Measurements from ENCODE around the gene BRI3BP. TPM values are rescaled to one million over a fixed set of nuclear protein-coding genes. Genes with fewer than 3 reads are reported as not detected.

Gene BRI3BP
- total and polyA plus RNA-seq, 9 of the 15 experiments (the other 6 are each of a cell fraction or from before 2014, with no cell fraction given): 12.3 to 25.0 (median 16.6) TPM

DNA sequence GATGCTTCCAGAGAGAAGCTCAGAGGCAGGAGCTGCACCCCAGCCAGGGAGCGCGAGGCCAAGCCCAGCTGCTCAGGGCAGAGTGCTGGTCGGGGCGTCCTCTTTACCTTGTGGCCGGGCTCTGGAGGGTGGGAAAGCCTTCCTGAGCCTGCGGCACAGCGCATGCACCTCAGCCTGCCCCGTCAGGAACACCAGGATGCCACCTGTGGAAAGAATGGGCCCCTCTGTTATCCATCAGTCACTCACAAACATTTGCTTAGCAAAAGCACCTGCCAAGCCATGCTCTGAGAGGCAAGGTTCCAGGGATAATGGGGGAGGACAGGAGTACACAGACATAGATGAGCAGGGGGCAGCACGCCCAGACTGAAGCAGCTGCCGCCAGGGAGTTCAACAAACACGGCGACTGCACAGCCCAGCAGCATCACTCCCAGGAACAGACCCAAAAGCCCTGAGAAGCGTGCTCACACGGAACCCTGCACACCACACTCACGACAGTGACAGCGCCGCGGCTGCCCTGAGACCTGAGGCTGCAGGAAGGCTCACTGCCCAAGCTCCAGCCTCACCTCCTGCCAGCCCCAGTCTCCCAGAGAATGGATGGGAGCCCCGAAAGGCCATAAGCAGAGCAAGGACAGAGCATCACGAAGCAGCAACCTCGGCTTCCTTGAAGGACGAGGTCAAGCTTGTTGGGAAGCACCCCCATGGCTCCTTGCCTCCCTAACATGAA, 26.3 kb upstream of the BRI3BP start:
- CTCF ChIA-PET (ENCODE audit: low intra/inter-chr PET ratio): no interaction called here
- Histone ChIP-seq H4K20me1 (replicated peaks; ENCODE audit: control insufficient read depth, insufficient read depth, low read length) (no peaks in the 10 kb centered on the region), H3K27ac (ENCODE audit: extremely low read depth, low read depth, low read length) (no peak overlapping the region), H3K27me3 (ENCODE audit: control insufficient read depth in 2 of 2, insufficient read depth in 2 of 2, low read length in 2 of 2) (no peaks in the 10 kb centered on the region), H3K36me3 (ENCODE audit: control insufficient read depth, insufficient read depth, low read length) (peaks cover 93% of the 10 kb centered on the region; the same call in 2 of the 3 replicates), H3K4me1 (replicated peaks in 1 of 2; ENCODE audit: control insufficient read depth in 2 of 2, insufficient read depth in 2 of 2, low read length in 2 of 2) (0 out of 5 replicates have a peak, but pooled peaks cover 0 to 3% of the 10 kb centered on the region in 2 experiments), H3K9me1 (ENCODE audit: control insufficient read depth, insufficient read depth, low read length) (no peaks in the 10 kb centered on the region), H3K4me3 (no peak overlapping the region), H3K9ac (ENCODE audit: insufficient read depth in 1 of 2, low read depth in 2 of 2, low read length in 2 of 2) (peak overlapping the region in 1 of 2 experiments; percentile 52; a peak in 1 of 4 replicates), H3K4me2 (ENCODE audit: insufficient read depth, low read length) (no peak overlapping the region), H3K9me3 (replicated peaks; ENCODE audit: control insufficient read depth, insufficient read depth, low read depth, low read length) (no peaks in the 10 kb centered on the region), H2AFZ (ENCODE audit: low read depth, low read length) (no peak overlapping the region), H3K79me2 (ENCODE audit: control insufficient read depth, insufficient read depth, low read length) (no peaks in the 10 kb centered on the region)
- POLR2A ChIA-PET: interaction anchor here (0.6 to 0.9 kb wide), 2 partner anchors 12 to 21 kb away, joined by 3 to 4 read pairs; no protein-coding TSS in a partner anchor
- WGBS (ENCODE audit: insufficient coverage, low coverage, missing lambda C conversion rate): 93% methylated on average over 22 of the region's 22 CpGs
- intact Hi-C loops (cut with micrococcal nuclease) (no loop called here), in situ Hi-C loops (cut with MboI) (no loop called here)
- DNase-seq (ENCODE audit: extremely low read depth in 1 of 4, low spot score in 3 of 4) (no peak), FAIRE-seq (no peak), ATAC-seq (no peak)
- no peak for TF ChIP-seq ELF4 (CRISPR knock-in tag; IDR thresholded peaks at IDR 0.05)
- TF ChIP-seq SMAD3 (CRISPR knock-in tag; conservative IDR thresholded peaks at IDR 0.05): no peak
- no peak for TF ChIP-seq LARP7 (IDR thresholded peaks at IDR 0.05)
- TF ChIP-seq STAT5B (CRISPR knock-in tag; IDR thresholded peaks at IDR 0.05): no peak
- TF ChIP-seq STAT5A (IDR thresholded peaks at IDR 0.05; ENCODE audit: borderline replicate concordance, low read length): no peak
- no peak for TF ChIP-seq DNMT1 (IDR thresholded peaks at IDR 0.05)
- no peak for TF ChIP-seq BACH1 (tag; IDR thresholded peaks at IDR 0.05)
- TF ChIP-seq TAF7 (tag; IDR thresholded peaks at IDR 0.05): no peak
- no peak for TF ChIP-seq POLR2B (IDR thresholded peaks at IDR 0.05; ENCODE audit: low read depth, partially characterized antibody)
- TF ChIP-seq ZNF274 (IDR thresholded peaks at IDR 0.05; ENCODE audit: borderline replicate concordance, low read depth, low read length): no peak
- TF ChIP-seq MLLT1 (IDR thresholded peaks at IDR 0.05): no peak
- no peak for TF ChIP-seq NFRKB (IDR thresholded peaks at IDR 0.05; ENCODE audit: low read depth)
- no peak for TF ChIP-seq MBD1 (CRISPR knock-in tag; IDR thresholded peaks at IDR 0.05)
- no peak for TF ChIP-seq ARNT (IDR thresholded peaks at IDR 0.05)
- TF ChIP-seq PYGO2 (tag; IDR thresholded peaks at IDR 0.05): no peak
- TF ChIP-seq KLF1 (tag; IDR thresholded peaks at IDR 0.05): no peak
- no peak for TF ChIP-seq ZBTB8A (IDR thresholded peaks at IDR 0.05; ENCODE audit: partially characterized antibody)
- TF ChIP-seq TOE1 (IDR thresholded peaks at IDR 0.05; ENCODE audit: borderline replicate concordance): no peak
- no peak for TF ChIP-seq TOE1 (CRISPR knock-in tag; IDR thresholded peaks at IDR 0.05; ENCODE audit: borderline replicate concordance, low read depth)
- BruUV-seq (replicated peaks): no TSS peak
